ENCODE data around the gene GATA2. TPM values are rescaled to one million over a fixed set of nuclear protein-coding genes. Genes with fewer than 3 reads are reported as not detected.

GATA2 gene
- total RNA-seq, 3 donors from 2014 or later (not counting 1 experiment from before 2014, with no cell fraction given), result 0.92 to 225 (median 8.4) TPM

DNA sequence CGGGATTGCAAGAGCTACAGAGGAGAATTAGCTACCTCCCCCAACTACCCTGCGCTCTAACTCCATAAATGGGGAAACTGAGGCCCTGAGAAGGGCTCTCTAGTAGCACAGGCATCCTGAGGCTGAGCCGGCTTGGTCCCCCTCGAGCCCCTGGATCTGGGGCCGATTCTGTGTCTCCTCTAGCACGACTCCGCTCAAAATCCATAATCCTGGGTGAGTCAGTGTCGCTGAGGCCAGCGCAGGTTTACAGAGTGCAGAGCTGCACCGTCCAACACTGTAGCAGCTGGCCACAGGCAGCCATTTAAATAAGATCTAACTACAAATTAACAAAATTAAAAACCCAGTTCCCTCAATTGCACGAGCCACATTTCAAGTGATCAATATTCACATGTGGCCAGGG lies 10.8 kb downstream of the GATA2 start:
- Histone ChIP-seq H3K9me3 (ENCODE audit: control insufficient read depth, insufficient read depth, low read length) (no peaks in the 10 kb centered on the region), H3K27me3 (ENCODE audit: control insufficient read depth, insufficient read depth, low read length) (peaks cover 44% of the 10 kb centered on the region), H3K36me3 (ENCODE audit: control insufficient read depth, insufficient read depth, low read length) (no peaks in the 10 kb centered on the region), H3K4me3 (ENCODE audit: low read length) (no peak overlapping the region), H3K27ac (ENCODE audit: low read length) (no peak overlapping the region), H3K4me1 (ENCODE audit: control insufficient read depth, insufficient read depth, low read length) (peaks cover 18% of the 10 kb centered on the region)
- no peaks in the 10 kb centered on the region for H3K9me3 Mint-ChIP-seq
- H3K27ac Mint-ChIP-seq, result no peak overlapping the region
- H3K4me1 Mint-ChIP-seq, result peaks cover 7 to 22% of the 10 kb centered on the region in 2 donors
- intact Hi-C loops (cut with micrococcal nuclease), result no loop called here
- H3K36me3 Mint-ChIP-seq, result no peaks in the 10 kb centered on the region
- WGBS (ENCODE audit: insufficient coverage), result 72% methylated on average over 11 of the region's 11 CpGs
- H3K27me3 Mint-ChIP-seq (ENCODE audit: low read depth in 2 of 2), result peaks cover 60 to 63% of the 10 kb centered on the region in 2 donors
- no peak overlapping the region for H3K4me3 Mint-ChIP-seq
- DNase-seq (no peak), ATAC-seq (no peak)
- TF ChIP-seq, protein P1, sequence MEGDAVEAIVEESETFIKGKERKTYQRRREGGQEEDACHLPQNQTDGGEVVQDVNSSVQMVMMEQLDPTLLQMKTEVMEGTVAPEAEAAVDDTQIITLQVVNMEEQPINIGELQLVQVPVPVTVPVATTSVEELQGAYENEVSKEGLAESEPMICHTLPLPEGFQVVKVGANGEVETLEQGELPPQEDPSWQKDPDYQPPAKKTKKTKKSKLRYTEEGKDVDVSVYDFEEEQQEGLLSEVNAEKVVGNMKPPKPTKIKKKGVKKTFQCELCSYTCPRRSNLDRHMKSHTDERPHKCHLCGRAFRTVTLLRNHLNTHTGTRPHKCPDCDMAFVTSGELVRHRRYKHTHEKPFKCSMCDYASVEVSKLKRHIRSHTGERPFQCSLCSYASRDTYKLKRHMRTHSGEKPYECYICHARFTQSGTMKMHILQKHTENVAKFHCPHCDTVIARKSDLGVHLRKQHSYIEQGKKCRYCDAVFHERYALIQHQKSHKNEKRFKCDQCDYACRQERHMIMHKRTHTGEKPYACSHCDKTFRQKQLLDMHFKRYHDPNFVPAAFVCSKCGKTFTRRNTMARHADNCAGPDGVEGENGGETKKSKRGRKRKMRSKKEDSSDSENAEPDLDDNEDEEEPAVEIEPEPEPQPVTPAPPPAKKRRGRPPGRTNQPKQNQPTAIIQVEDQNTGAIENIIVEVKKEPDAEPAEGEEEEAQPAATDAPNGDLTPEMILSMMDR (IDR thresholded peaks at IDR 0.05), result no peak

DNA sequence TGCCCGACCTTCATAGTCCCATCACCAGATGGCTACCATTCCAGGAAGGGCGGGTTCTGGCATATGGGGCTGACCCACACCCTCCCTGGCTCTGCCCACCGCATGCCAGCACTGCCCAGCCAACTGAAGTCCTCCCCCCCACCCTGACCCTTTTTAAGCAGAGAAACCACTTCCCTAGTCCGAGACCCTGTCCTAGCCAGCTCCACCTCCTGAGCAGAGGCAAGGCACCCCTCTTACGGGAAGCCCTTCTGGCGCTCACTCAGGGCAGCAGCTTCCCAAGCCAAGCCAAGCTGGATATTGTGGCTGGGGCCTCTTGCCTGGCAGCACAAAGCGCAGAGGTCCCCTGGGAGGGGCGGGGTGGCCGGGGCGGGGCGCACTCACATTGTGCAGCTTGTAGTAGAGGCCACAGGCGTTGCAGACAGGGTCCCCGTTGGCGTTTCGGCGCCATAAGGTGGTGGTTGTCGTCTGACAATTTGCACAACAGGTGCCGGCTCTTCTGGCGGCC lies 11.5 kb downstream of the GATA2 start:
- no peak overlapping the region for H3K27ac Mint-ChIP-seq
- WGBS (ENCODE audit: insufficient coverage), result 66% methylated on average over 19 of the region's 19 CpGs
- intact Hi-C loops (cut with micrococcal nuclease), result no loop called here
- Histone ChIP-seq H3K27me3 (ENCODE audit: control insufficient read depth, insufficient read depth, low read length) (peaks cover 41% of the 10 kb centered on the region), H3K9me3 (ENCODE audit: control insufficient read depth, insufficient read depth, low read length) (no peaks in the 10 kb centered on the region), H3K27ac (ENCODE audit: low read length) (no peak overlapping the region), H3K36me3 (ENCODE audit: control insufficient read depth, insufficient read depth, low read length) (no peaks in the 10 kb centered on the region), H3K4me3 (ENCODE audit: low read length) (no peak overlapping the region), H3K4me1 (ENCODE audit: control insufficient read depth, insufficient read depth, low read length) (peaks cover 13% of the 10 kb centered on the region)
- H3K4me1 Mint-ChIP-seq, result peaks cover 5 to 15% of the 10 kb centered on the region in 2 donors
- peaks cover 58% of the 10 kb centered on the region in 2 donors for H3K27me3 Mint-ChIP-seq (ENCODE audit: low read depth in 2 of 2)
- no peak overlapping the region for H3K4me3 Mint-ChIP-seq
- TF ChIP-seq, protein P1 (IDR thresholded peaks at IDR 0.05), result no peak
- ATAC-seq, result no peak
- H3K9me3 Mint-ChIP-seq, result no peaks in the 10 kb centered on the region
- no peak for DNase-seq
- H3K36me3 Mint-ChIP-seq, result no peaks in the 10 kb centered on the region

DNA sequence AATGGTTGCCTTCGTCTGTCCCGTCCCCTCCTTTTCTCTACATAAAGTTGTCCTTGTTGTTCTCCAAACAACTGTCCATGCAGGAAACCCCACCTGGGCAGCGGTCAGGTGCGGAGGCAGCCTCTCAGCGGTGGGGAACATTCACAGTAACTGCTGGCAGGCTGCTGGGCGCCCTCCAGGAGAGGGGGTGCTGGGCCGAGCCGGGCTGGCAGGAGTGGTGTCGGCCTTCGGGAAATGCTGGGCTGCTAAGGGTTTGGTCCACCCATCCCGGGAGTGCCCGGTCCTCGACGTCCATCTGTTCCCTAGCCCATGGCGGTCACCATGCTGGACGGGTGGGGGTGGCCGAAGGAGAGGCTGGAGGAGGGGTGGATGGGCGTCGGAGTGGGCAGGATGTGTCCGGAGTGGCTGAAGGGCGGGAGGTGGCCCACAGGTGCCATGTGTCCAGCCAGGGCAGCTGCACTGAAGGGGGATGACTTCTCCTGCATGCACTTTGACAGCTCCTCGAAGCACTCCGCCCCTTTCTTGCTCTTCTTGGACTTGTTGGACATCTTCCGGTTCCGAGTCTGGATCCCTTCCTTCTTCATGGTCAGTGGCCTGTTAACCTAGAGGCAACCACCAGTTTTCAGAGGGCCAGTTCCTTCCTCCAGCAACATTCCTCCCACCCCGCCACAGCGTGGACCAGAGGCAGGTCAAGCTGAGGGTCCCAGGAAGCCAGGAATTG lies 12.1 kb downstream of the GATA2 start:
- WGBS (ENCODE audit: insufficient coverage), result 89% methylated on average over 27 of the region's 27 CpGs
- intact Hi-C loops (cut with micrococcal nuclease), result no loop called here
- ATAC-seq (no peak), DNase-seq (no peak)
- no peak overlapping the region for H3K4me3 ChIP-seq (ENCODE audit: low read length)
- Mint-ChIP-seq H3K36me3 (no peaks in the 10 kb centered on the region), H3K27me3 (ENCODE audit: low read depth in 2 of 2) (peaks cover 54 to 58% of the 10 kb centered on the region in 2 donors), H3K27ac (no peak overlapping the region), H3K9me3 (no peaks in the 10 kb centered on the region), H3K4me1 (peaks cover 5 to 10% of the 10 kb centered on the region in 2 donors), H3K4me3 (no peak overlapping the region)
- peaks cover 36% of the 10 kb centered on the region for H3K27me3 ChIP-seq (ENCODE audit: control insufficient read depth, insufficient read depth, low read length)
- TF ChIP-seq, protein P1 (IDR thresholded peaks at IDR 0.05), result no peak
- H3K4me1 ChIP-seq (ENCODE audit: control insufficient read depth, insufficient read depth, low read length), result peaks cover 13% of the 10 kb centered on the region
- no peak overlapping the region for H3K27ac ChIP-seq (ENCODE audit: low read length)
- H3K9me3 ChIP-seq (ENCODE audit: control insufficient read depth, insufficient read depth, low read length), result no peaks in the 10 kb centered on the region
- no peaks in the 10 kb centered on the region for H3K36me3 ChIP-seq (ENCODE audit: control insufficient read depth, insufficient read depth, low read length)
